Measurements from ENCODE around the gene EYA3. TPM values are rescaled to one million over a fixed set of nuclear protein-coding genes. Genes with fewer than 3 reads are reported as not detected.

Gene EYA3
- total RNA-seq, 1 experiment from 2014 or later = 32.7 TPM

DNA sequence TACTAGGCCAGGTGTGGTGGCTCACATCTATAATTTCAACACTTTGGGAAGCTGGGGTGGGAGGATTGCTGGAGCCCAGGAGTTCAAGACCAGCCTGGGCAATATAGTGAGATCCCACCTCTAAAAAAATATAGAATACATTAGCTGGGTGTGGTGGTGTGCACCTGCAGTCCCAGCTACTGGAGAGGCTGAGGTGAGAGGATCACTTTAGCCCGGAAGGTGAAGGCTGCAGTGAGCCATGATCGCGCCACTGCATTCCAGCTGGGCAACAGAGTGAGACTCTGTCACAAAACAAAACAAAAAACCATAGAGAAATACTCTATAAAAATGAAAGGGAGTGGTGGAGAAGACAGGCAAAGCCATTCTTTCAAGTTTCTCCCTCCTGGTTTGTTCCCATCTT is 62.1 kb downstream of the EYA3 start:
- no peaks in the 10 kb centered on the region for H3K79me2 ChIP-seq (ENCODE audit: insufficient read depth, low read length)
- H3K18ac ChIP-seq (ENCODE audit: insufficient read length, low read depth, low read length) = no peak overlapping the region
- H4K91ac ChIP-seq (ENCODE audit: insufficient read length, low read depth, low read length) = no peak overlapping the region
- H3K79me1 ChIP-seq (ENCODE audit: insufficient read depth, low read depth, low read length, poor library complexity, severe bottlenecking) = no peaks in the 10 kb centered on the region
- peak overlapping the region in 1 of 3 experiments; percentile 16; a peak in 2 of 7 replicates for H3K27ac Mint-ChIP-seq
- no peaks in the 10 kb centered on the region for H3K27me3 Mint-ChIP-seq (ENCODE audit: low read depth)
- H3K23ac ChIP-seq (ENCODE audit: insufficient read length, low read depth, low read length) = no peak overlapping the region
- no peak overlapping the region for H3K9ac ChIP-seq (ENCODE audit: extremely low read depth, insufficient read length, low read length)
- H4K5ac ChIP-seq (ENCODE audit: insufficient read length, low read depth, low read length) = no peak overlapping the region
- no peak overlapping the region for H2BK15ac ChIP-seq (ENCODE audit: low read depth, low read length)
- H3K4me2 ChIP-seq (ENCODE audit: insufficient read depth, insufficient read length, low read length) = no peak overlapping the region
- WGBS (ENCODE audit: extremely low coverage, insufficient read length, low lambda C conversion rate) = no CpG with 5 or more reads among the region's 3 CpGs
- no peaks in the 10 kb centered on the region; a peak in 3 of 7 replicates for H3K36me3 Mint-ChIP-seq (ENCODE audit: insufficient read depth in 1 of 3, low read depth in 3 of 3)
- no peak overlapping the region; a peak in 1 of 5 replicates for H3K4me3 Mint-ChIP-seq
- no peak for DNase-seq
- H3K9me3 ChIP-seq (ENCODE audit: control insufficient read depth, low read depth, low read length) = no peaks in the 10 kb centered on the region
- H4K8ac ChIP-seq (replicated peaks; ENCODE audit: insufficient read length, low read depth, low read length) = no peak overlapping the region
- H3K56ac ChIP-seq (ENCODE audit: insufficient read length, low read depth, low read length) = no peak overlapping the region
- H3K9me3 Mint-ChIP-seq = no peaks in the 10 kb centered on the region
- no peak overlapping the region for H3K14ac ChIP-seq (ENCODE audit: insufficient read depth, low read length)
- H2BK12ac ChIP-seq (ENCODE audit: insufficient read length, low read depth, low read length) = no peak overlapping the region
- no peak overlapping the region for H2BK20ac ChIP-seq (ENCODE audit: low read depth, low read length, poor library complexity, severe bottlenecking)
- no peak overlapping the region for H3K27ac ChIP-seq (ENCODE audit: insufficient read length, low read depth, low read length)
- H2AK5ac ChIP-seq (ENCODE audit: insufficient read length, low read length) = no peak overlapping the region
- no peak overlapping the region for H2BK5ac ChIP-seq (ENCODE audit: insufficient read length, low read length)
- TF ChIP-seq, protein P1, sequence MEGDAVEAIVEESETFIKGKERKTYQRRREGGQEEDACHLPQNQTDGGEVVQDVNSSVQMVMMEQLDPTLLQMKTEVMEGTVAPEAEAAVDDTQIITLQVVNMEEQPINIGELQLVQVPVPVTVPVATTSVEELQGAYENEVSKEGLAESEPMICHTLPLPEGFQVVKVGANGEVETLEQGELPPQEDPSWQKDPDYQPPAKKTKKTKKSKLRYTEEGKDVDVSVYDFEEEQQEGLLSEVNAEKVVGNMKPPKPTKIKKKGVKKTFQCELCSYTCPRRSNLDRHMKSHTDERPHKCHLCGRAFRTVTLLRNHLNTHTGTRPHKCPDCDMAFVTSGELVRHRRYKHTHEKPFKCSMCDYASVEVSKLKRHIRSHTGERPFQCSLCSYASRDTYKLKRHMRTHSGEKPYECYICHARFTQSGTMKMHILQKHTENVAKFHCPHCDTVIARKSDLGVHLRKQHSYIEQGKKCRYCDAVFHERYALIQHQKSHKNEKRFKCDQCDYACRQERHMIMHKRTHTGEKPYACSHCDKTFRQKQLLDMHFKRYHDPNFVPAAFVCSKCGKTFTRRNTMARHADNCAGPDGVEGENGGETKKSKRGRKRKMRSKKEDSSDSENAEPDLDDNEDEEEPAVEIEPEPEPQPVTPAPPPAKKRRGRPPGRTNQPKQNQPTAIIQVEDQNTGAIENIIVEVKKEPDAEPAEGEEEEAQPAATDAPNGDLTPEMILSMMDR (conservative IDR thresholded peaks at IDR 0.05) = no peak
- H3K4me1 ChIP-seq (ENCODE audit: insufficient read depth, low read length) = no peaks in the 10 kb centered on the region
- no peak overlapping the region for H3K4ac ChIP-seq (ENCODE audit: low read depth, low read length)
- no peaks in the 10 kb centered on the region for H3K27me3 ChIP-seq (ENCODE audit: insufficient read depth, low read length)
- no peaks in the 10 kb centered on the region for H3K23me2 ChIP-seq (ENCODE audit: insufficient read length, low read depth, low read length, poor library complexity, severe bottlenecking)
- H4K20me1 ChIP-seq (ENCODE audit: control insufficient read depth, insufficient read depth, insufficient read length) = no peaks in the 10 kb centered on the region
- no peak overlapping the region for H2BK120ac ChIP-seq (ENCODE audit: low read depth, low read length, poor library complexity, severe bottlenecking)
- H3T11ph ChIP-seq (ENCODE audit: low read length) = no peak overlapping the region
- peaks cover under 1% of the 10 kb centered on the region in 2 experiments for H3K4me1 Mint-ChIP-seq
- no peak overlapping the region for H2AFZ ChIP-seq (ENCODE audit: low read length)

Measured in H9 (cell line).